HepG2 (cell line): ENCODE data around the gene MAGI1. TPM values are rescaled to one million over a fixed set of nuclear protein-coding genes. Genes with fewer than 3 reads are reported as not detected.

Experiments used
- ATAC-seq: fragments of 200-7000 bp; cut with Tn5 transposase; 3 replicates; pipeline ENCODE4 v1.9.1; 2020; ENCODE audit warnings: mild to moderate bottlenecking, moderate library complexity
- BruUV-seq: library from RNA; stranded (reverse); fragments of 400-500 nt; replicated peaks from 2 replicates; lab custom pipeline; 2021; lab: Mats Ljungman, UMichigan
- CTCF ChIA-PET: fragments of 300-600 bp; formaldehyde crosslinking; extraction: SDS; loops from one replicate; lab custom pipeline; 2021; ENCODE audit warnings: low total read pairs, inconsistent platforms, low intra/inter-chr PET ratio; lab: Yijun Ruan, JAX
- POLR2A ChIA-PET: fragments of 350-600 bp; sonication (Branson Sonifier 250); formaldehyde crosslinking; loops from one replicate; lab custom pipeline; 2020; ENCODE audit warnings: antibody characterized with exemption, inconsistent platforms; lab: Yijun Ruan, JAX
- DNase-seq: peaks from one replicate; pipeline ENCODE4 v3.0.0-alpha.2; 2015; ENCODE audit warnings: low spot score
- FAIRE-seq: peaks from 3 replicates; lab custom pipeline; 2011; peaks lifted over from hg19 to GRCh38; lab: Jason Lieb, UNC
- H2AFZ ChIP-seq: one replicate; pipeline ENCODE4 v1.6.1; 2011; ENCODE audit warnings: low read length, inconsistent platforms
- H3K27ac ChIP-seq: fragments of 300-600 bp; 3 replicates; pipeline ENCODE4 v1.8.0; 2011; ENCODE audit warnings: mixed run types, mild to moderate bottlenecking, mixed read lengths, low read length, inconsistent platforms; ENCODE audit not compliant: insufficient read depth; ENCODE audit errors: extremely low read length
- H3K27me3 ChIP-seq, 2 experiments: fragments of 200-600 bp in 1 of 2; 2 replicates in 1 of 2; 3 replicates in 1 of 2; pipeline versions ENCODE4 v1.6.0 to v1.8.0; 2011; ENCODE audit warnings: low read length in 2 of 2, mild to moderate bottlenecking in 2 of 2, moderate library complexity in 2 of 2, inconsistent platforms in 1 of 2; ENCODE audit not compliant: insufficient read depth in 2 of 2, control insufficient read depth in 1 of 2
- H3K36me3 ChIP-seq, 2 experiments: fragments of 200-600 bp in 1 of 2; replicated peaks in 1 of 2; 2 replicates in 1 of 2; 3 replicates in 1 of 2; pipeline versions ENCODE4 v1.5.1 to v1.8.0; 2011; ENCODE audit warnings: low read length in 2 of 2, inconsistent platforms in 1 of 2; ENCODE audit not compliant: insufficient read depth in 2 of 2, control insufficient read depth in 1 of 2
- H3K4me1 ChIP-seq: 2 replicates; pipeline ENCODE4 v1.5.1; 2012; ENCODE audit warnings: low read length, inconsistent platforms; ENCODE audit not compliant: insufficient read depth
- H3K4me2 ChIP-seq: 2 replicates; pipeline ENCODE4 v1.6.0; 2011; ENCODE audit warnings: low read depth, low read length, inconsistent platforms
- H3K4me3 ChIP-seq, 3 experiments: fragments of 200-600 bp in 1 of 3; sonication (generic), shearing (Covaris generic) in 1 of 3; replicated peaks in 1 of 3; 2 replicates each; pipeline ENCODE4 v1.5.1; 2011 to 2016; ENCODE audit warnings: low read length in 3 of 3, inconsistent platforms in 2 of 3, low read depth in 2 of 3, mild to moderate bottlenecking in 2 of 3, control low read depth in 1 of 3, mixed read lengths in 1 of 3; ENCODE audit not compliant: insufficient read depth in 1 of 3
- H3K79me2 ChIP-seq: one replicate; pipeline ENCODE4 v1.6.1; 2011; ENCODE audit warnings: low read length, inconsistent platforms; ENCODE audit not compliant: insufficient read depth
- H3K9ac ChIP-seq: 2 replicates; pipeline ENCODE4 v1.6.0; 2011; ENCODE audit warnings: mild to moderate bottlenecking, low read depth, low read length, inconsistent platforms; ENCODE audit not compliant: insufficient read depth
- H3K9me3 ChIP-seq: 2 replicates; pipeline ENCODE4 v1.5.1; 2012; ENCODE audit warnings: mild to moderate bottlenecking, low read length
- H4K20me1 ChIP-seq: 2 replicates; pipeline ENCODE4 v1.6.0; 2011; ENCODE audit warnings: inconsistent platforms, mild to moderate bottlenecking, low read length, moderate library complexity; ENCODE audit not compliant: insufficient read depth
- BCL6 ChIP-seq: IDR thresholded peaks from 2 replicates; pipeline ENCODE4 v1.6.1; 2016; ENCODE audit warnings: missing genetic modification reagents, missing compliant biosample characterization
- BRCA1 ChIP-seq: sonication (generic); formaldehyde crosslinking; IDR thresholded peaks from 2 replicates; pipeline ENCODE4 v1.4.0; 2020; ENCODE audit warnings: missing genetic modification reagents
- DPF2 ChIP-seq: sonication (generic); formaldehyde crosslinking; IDR thresholded peaks from 2 replicates; pipeline ENCODE4 v1.4.0; 2020; ENCODE audit warnings: mild to moderate bottlenecking, low read depth, missing genetic modification reagents, borderline replicate concordance
- FOXA3 ChIP-seq: IDR thresholded peaks from 2 replicates; pipeline ENCODE4 v1.6.1; 2016; ENCODE audit warnings: missing genetic modification reagents, missing compliant biosample characterization
- ISL2 ChIP-seq: sonication (generic); formaldehyde crosslinking; IDR thresholded peaks from 2 replicates; pipeline ENCODE4 v1.5.0; 2020; ENCODE audit warnings: missing genetic modification reagents
- NCOA2 ChIP-seq: sonication (generic); formaldehyde crosslinking; IDR thresholded peaks from 2 replicates; pipeline ENCODE4 v1.8.0; 2022; ENCODE audit warnings: inconsistent platforms
- NFRKB ChIP-seq: fragments of 450-650 bp; IDR thresholded peaks from 2 replicates; pipeline ENCODE4 v1.6.1; 2017
- NR2F1 ChIP-seq, 2 experiments: fragments of 450-650 bp in 1 of 2; formaldehyde crosslinking in 1 of 2; IDR thresholded peaks; 2 replicates each; pipeline versions ENCODE4 v1.5.0 to v1.6.1; 2016 to 2020; ENCODE audit warnings: mild to moderate bottlenecking in 1 of 2, missing compliant biosample characterization in 1 of 2, missing genetic modification reagents in 1 of 2, moderate library complexity in 1 of 2
- TCF7 ChIP-seq: sonication (generic); IDR thresholded peaks from 2 replicates; pipeline ENCODE4 v1.6.1; 2016; ENCODE audit warnings: antibody characterized with exemption, low read depth
- ZBTB42 ChIP-seq: sonication (generic); formaldehyde crosslinking; IDR thresholded peaks from 2 replicates; pipeline ENCODE4 v1.5.0; 2020; ENCODE audit warnings: mild to moderate bottlenecking, missing genetic modification reagents
- ZMYM3 ChIP-seq: sonication (generic); formaldehyde crosslinking; IDR thresholded peaks from 2 replicates; pipeline ENCODE4 v1.5.1; 2020; ENCODE audit warnings: mild to moderate bottlenecking, missing genetic modification reagents
- ZNF546 ChIP-seq: sonication (generic); formaldehyde crosslinking; conservative IDR thresholded peaks from 2 replicates; pipeline ENCODE4 v1.8.1; 2023; ENCODE audit warnings: mild to moderate bottlenecking, missing genetic modification reagents
- WGBS: methylation state at CpG from one replicate; pipeline ENCODE4 v1.1.6; 2017; ENCODE audit warnings: low lambda C conversion rate; 5-methylcytosine and 5-hydroxymethylcytosine counted together
- in situ Hi-C: cut with HindIII; loops from 2 replicates; pipeline ENCODE4 v1.10.0; 2017; ENCODE audit warnings: low pct_unique_long_range_greater_than_20kb; ENCODE audit not compliant: extremely low pct_ligation_motif_present
- intact Hi-C: fragments of 100-400 bp; cut with micrococcal nuclease; formaldehyde crosslinking; loops from one replicate; pipeline ENCODE4 v1.10.0; 2022; ENCODE audit not compliant: unreplicated experiment
- polyA plus RNA-seq, 8 experiments: library from polyadenylated mRNA; depleted of rRNA in 3 of 8; stranded (reverse) in 7 of 8; unstranded in 1 of 8; fragments of >200 nt; fragmentation: Illumina TruSeq in 4 of 8; extraction: Trizol in 4 of 8; gene quantifications; 2 replicates each; pipeline versions ENCODE4 v1.2.1 to v1.2.3, GENCODE V29; 2011 to 2016; ENCODE audit warnings: low read depth in 4 of 8, missing spikeins in 1 of 8, mixed read lengths in 1 of 8; ENCODE audit not compliant: insufficient read depth in 1 of 8
- total RNA-seq, 5 experiments: library from RNA; depleted of rRNA; stranded (reverse); fragments of >200 nt; fragmentation: Illumina TruSeq; extraction: Trizol; gene quantifications; 2 replicates each; pipeline ENCODE4 v1.2.3, GENCODE V29; 2016; ENCODE audit warnings: low read depth in 1 of 5
- TF ChIP-seq, protein P1 (sequence below): IDR thresholded peaks from 2 replicates; pipeline ENCODE4 v1.6.1; 2016; ENCODE audit warnings: missing compliant biosample characterization, missing genetic modification reagents, borderline replicate concordance
- TF ChIP-seq, protein P2 (sequence below): sonication (generic); formaldehyde crosslinking; IDR thresholded peaks from 2 replicates; pipeline ENCODE4 v1.5.0; 2020; ENCODE audit warnings: mild to moderate bottlenecking, missing genetic modification reagents, borderline replicate concordance

Gene MAGI1
- total and polyA plus RNA-seq, 2 of the 13 experiments (the other 11 are each of a cell fraction or from before 2014, with no cell fraction given): 22.2 to 26.0 TPM

DNA sequence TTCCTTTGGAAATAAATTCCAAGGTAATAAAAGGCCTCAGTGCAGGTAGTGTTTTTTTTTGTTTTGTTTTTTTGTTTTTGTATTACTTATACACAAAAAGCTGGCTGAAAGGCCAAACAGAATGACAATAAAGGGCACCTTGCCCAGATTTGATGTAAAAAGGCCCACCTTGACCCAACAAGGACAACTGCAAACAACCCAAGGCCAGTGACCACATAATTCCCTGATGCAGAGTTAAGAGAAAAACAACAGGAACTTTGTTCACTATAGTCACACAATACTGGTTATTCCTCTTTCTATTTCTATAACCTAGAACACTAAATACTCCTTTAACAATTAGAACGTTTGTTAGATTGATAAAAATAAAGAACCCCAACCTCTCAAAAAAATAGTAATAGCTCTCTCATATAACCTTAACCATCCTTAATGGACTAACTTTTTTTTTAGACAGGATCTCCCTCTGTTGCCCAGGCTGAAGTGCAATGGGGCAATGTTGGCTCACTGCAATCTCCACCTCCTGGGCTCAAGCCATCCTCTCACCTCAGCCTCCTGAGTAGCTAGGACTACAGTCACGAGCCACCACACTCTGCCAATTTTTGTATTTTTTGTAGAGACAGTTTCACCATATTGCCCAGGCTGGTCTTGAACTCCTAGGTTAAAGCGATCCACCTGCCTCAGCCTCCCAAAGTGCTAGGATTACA, 113.3 kb downstream of the MAGI1 start:
- BruUV-seq: no TSS peak
- no peaks in the 10 kb centered on the region for H3K36me3 ChIP-seq
- H2AFZ ChIP-seq: no peak overlapping the region
- CTCF ChIA-PET: no interaction called here
- POLR2A ChIA-PET: interaction anchor here (0.9 kb wide), 1 partner anchor 30 kb away, joined by 3 read pairs; no protein-coding TSS in a partner anchor
- peaks cover 65% of the 10 kb centered on the region for H3K4me1 ChIP-seq
- peak overlapping the region in 1 of 3 experiments; percentile 5; a peak in 1 of 6 replicates for H3K4me3 ChIP-seq
- ATAC-seq (peak; percentile 72), FAIRE-seq (no peak), DNase-seq (peak; percentile 74)
- intact Hi-C loops: loop anchor here (10.0 kb wide), 1 partner anchor 109 kb away; the partner anchor contains the start of gene MAGI1
- H3K27ac ChIP-seq: peak overlapping the region; percentile 74
- WGBS: 45% methylated on average over 3 of the region's 3 CpGs
- peak overlapping the region; percentile 40; the same call in 1 of the 2 replicates for H3K4me2 ChIP-seq
- no peak overlapping the region for H3K9ac ChIP-seq
- peaks cover 17% of the 10 kb centered on the region for H4K20me1 ChIP-seq
- H3K27me3 ChIP-seq: no peaks in the 10 kb centered on the region
- H3K9me3 ChIP-seq: no peaks in the 10 kb centered on the region
- in situ Hi-C loops: no loop called here
- peaks cover 68% of the 10 kb centered on the region for H3K79me2 ChIP-seq
- TF ChIP-seq FOXA3 (CRISPR knock-in tag): peak; percentile 54
- peak; percentile 77 for TF ChIP-seq NCOA2
- TF ChIP-seq ZMYM3 (CRISPR knock-in tag): peak; percentile 82
- TF ChIP-seq, protein P1, sequence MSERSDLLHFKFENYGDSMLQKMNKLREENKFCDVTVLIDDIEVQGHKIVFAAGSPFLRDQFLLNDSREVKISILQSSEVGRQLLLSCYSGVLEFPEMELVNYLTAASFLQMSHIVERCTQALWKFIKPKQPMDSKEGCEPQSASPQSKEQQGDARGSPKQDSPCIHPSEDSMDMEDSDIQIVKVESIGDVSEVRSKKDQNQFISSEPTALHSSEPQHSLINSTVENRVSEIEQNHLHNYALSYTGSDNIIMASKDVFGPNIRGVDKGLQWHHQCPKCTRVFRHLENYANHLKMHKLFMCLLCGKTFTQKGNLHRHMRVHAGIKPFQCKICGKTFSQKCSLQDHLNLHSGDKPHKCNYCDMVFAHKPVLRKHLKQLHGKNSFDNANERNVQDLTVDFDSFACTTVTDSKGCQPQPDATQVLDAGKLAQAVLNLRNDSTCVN (CRISPR knock-in tag): no peak
- no peak for TF ChIP-seq NFRKB
- TF ChIP-seq ZBTB42: no peak
- peak; percentile 17; the same call in 1 of the 2 replicates for TF ChIP-seq BCL6 (CRISPR knock-in tag)
- TF ChIP-seq NR2F1 (CRISPR knock-in tag; IDR thresholded peaks at IDR 0.05): peak in 1 of 2 experiments; percentile 28; a peak in 1 of 4 replicates
- peak; percentile 53 for TF ChIP-seq TCF7
- peak; percentile 54; the same call in 1 of the 2 replicates for TF ChIP-seq ISL2 (CRISPR knock-in tag)
- 0 out of 2 replicates have a peak, but pooled peaks have one; percentile 55 for TF ChIP-seq DPF2 (CRISPR knock-in tag)
- TF ChIP-seq BRCA1 (CRISPR knock-in tag): 0 out of 2 replicates have a peak, but pooled peaks have one; percentile 32
- TF ChIP-seq, protein P2, sequence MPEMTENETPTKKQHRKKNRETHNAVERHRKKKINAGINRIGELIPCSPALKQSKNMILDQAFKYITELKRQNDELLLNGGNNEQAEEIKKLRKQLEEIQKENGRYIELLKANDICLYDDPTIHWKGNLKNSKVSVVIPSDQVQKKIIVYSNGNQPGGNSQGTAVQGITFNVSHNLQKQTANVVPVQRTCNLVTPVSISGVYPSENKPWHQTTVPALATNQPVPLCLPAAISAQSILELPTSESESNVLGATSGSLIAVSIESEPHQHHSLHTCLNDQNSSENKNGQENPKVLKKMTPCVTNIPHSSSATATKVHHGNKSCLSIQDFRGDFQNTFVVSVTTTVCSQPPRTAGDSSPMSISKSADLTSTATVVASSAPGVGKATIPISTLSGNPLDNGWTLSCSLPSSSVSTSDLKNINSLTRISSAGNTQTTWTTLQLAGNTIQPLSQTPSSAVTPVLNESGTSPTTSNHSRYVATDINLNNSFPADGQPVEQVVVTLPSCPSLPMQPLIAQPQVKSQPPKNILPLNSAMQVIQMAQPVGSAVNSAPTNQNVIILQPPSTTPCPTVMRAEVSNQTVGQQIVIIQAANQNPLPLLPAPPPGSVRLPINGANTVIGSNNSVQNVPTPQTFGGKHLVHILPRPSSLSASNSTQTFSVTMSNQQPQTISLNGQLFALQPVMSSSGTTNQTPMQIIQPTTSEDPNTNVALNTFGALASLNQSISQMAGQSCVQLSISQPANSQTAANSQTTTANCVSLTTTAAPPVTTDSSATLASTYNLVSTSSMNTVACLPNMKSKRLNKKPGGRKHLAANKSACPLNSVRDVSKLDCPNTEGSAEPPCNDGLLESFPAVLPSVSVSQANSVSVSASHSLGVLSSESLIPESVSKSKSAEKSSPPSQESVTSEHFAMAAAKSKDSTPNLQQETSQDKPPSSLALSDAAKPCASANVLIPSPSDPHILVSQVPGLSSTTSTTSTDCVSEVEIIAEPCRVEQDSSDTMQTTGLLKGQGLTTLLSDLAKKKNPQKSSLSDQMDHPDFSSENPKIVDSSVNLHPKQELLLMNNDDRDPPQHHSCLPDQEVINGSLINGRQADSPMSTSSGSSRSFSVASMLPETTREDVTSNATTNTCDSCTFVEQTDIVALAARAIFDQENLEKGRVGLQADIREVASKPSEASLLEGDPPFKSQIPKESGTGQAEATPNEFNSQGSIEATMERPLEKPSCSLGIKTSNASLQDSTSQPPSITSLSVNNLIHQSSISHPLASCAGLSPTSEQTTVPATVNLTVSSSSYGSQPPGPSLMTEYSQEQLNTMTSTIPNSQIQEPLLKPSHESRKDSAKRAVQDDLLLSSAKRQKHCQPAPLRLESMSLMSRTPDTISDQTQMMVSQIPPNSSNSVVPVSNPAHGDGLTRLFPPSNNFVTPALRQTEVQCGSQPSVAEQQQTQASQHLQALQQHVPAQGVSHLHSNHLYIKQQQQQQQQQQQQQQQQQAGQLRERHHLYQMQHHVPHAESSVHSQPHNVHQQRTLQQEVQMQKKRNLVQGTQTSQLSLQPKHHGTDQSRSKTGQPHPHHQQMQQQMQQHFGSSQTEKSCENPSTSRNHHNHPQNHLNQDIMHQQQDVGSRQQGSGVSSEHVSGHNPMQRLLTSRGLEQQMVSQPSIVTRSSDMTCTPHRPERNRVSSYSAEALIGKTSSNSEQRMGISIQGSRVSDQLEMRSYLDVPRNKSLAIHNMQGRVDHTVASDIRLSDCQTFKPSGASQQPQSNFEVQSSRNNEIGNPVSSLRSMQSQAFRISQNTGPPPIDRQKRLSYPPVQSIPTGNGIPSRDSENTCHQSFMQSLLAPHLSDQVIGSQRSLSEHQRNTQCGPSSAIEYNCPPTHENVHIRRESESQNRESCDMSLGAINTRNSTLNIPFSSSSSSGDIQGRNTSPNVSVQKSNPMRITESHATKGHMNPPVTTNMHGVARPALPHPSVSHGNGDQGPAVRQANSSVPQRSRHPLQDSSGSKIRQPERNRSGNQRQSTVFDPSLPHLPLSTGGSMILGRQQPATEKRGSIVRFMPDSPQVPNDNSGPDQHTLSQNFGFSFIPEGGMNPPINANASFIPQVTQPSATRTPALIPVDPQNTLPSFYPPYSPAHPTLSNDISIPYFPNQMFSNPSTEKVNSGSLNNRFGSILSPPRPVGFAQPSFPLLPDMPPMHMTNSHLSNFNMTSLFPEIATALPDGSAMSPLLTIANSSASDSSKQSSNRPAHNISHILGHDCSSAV (CRISPR knock-in tag): no peak
- TF ChIP-seq ZNF546 (CRISPR knock-in tag): no peak
